ENCODE data around the gene KIFC1.
A peak's percentile ranks its signal among the peaks of the same experiment; 100 is the strongest.
"Not testable (repeated sequence)": the region's sequence is repeated elsewhere in the genome, so short reads cannot be mapped to it uniquely, and the experiment has no call there.

The KIFC1 gene

DNA sequence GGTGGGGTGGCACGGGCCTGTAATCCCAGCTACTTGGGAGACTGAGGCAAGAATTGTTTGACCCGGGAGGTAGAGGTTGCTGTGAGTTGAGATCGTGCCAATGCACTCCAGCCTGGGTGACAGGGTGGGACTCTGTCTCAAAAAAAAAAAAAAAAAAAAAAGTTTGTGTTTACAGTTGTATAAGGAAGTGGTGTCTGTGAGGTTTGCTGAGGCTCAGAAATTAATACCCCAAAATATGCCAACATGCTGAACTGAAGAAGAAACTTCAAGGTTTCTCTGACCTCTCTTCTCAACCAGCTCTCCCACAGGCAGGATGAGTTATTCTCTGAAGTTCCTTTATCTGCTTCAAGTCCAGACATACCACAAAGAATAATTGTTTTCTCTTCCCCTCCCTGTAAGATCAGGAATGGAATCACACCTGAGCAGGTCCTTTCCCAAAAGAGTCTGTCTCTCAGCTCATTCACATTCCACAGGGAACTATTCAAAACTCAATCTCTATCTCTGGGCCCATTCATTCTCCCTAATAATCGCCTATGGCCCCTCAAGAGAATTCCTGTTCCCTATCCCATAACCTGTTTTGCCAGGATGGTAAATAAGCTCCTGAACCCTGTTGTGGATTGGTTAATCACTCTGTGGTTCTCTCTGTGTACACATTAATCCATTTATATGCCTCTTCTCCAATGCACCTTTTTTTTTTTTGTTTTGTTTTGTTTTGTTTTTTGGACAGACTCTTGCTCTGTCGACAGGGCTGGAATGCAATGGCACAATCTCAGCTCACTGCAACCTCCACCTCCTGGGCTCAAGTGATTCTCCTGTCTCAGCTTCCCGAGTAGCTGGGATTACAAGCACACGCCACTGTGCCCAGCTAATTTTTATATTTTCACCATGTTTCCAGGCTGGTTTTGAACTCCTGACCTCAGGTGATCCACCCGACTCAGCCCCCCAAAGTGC is 17.4 kb upstream of the KIFC1 start:
- DNase-seq, result no peak

GRCh38 chr6:33375143-33375671 is 16.4 kb upstream of the KIFC1 start:
- DNase-seq, result no peak

DNA sequence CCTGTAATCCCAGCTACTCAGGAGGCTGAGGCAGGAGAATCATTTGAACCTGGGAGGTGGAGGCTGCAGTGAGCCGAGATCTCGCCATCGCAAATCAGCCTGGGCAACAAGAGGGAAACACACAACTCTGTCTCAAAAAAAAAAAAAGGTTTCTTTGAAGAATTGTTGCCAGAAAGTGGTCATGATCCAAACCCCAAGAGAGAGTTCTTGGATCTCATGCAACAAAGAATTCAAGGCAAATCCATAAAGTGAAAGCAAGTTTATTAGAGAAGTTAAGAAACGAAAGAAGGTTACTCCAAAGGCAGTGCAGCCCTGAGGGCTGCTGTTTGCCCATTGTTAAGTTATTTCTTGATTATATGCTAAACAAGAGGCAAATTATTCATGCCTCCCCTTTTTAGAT is 14.5 kb upstream of the KIFC1 start:
- DNase-seq, result no peak

GRCh38 chr6:33379184-33379583 is 12.4 kb upstream of the KIFC1 start:
- DNase-seq, result not testable (repeated sequence)

DNA sequence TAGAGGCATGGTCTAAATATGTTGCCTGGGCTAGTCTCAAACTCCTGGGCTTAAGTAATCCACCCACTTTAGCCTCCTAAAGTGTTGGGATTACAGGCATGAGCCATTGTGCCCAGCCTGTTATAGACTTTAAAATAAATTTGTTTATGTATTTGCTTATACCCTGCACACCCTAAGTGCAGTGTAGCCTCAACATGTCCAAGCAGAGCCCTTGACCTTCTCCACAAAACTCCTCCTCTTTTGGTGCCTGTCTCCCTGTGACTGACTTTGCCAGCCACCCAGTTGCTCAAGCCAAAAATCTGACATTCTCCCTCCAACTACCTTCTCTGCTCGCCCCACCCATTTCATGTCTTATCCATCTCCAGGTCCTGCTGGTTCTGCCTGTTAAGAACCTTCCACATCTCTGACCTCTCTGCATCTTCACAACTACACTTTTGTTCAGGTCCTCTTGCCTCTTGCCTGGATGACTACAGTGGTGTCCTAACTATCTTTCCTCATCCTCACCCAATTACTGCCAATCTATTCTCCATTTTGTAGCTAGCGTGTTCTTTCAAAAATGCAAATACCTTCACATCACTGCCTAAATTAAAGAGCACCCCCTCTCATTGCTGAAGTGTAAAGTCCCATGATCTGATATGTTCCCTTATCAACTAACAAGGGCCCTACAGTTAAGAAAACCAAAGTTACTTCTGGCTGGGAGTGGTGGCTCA is 11.2 kb upstream of the KIFC1 start:
- no peak for DNase-seq

DNA sequence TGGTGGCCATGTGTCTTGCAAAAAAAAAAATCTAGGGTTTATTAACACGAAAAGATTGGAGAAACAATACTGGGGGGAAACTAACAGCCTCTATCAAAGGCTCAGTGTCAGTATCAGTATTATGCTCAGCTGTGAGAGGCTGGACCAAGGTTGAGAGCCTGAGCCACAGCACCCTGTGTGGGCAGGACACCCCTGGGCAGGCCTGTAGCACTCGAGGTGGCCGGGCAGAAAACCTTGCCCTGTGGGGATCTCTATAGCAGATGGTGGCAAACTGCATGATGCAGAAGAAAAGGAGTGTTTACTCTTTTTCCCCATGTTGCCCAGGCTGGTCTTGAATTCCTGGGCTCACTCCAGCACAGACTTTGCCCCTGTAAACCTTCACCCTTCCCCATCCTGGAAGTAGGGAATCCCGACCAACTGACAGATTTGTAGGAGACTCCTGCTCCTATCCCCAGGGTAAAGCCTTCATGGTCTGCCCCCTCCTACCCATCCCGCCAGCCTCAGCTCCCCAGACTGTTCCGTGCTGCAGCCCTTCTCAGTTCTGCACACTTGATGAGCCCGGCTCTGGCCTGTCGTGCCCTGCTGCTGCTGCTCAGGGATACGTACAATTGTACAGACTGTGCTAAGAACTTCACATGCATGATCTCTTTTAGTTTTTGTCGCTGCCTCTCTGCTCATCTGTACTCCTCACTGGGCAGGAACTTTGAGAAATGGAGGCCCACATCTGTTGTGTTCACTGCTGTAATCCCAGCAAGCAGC is 8.0 kb upstream of the KIFC1 start:
- DNase-seq, result no peak

DNA sequence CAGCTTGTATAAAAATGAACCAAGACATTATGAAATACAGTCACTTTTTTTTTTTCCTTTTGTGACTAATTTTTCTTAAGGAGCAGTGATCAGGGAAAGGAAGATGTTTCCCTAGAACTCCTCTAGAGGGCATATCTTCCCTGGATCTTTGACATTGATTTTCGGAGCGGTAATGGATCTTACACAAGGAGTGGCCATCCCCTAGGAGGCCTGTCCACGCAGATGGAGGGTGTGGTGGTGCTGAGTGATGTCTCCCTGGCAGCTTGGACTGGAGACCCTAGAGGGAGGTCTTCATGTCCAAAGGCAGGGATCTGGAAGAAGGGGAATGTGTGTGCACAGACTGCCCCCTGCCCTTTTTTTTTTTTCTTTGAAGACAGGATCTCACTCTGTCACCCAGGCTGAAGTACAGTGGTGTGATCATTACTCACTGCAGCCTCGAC is 7.0 kb upstream of the KIFC1 start:
- no peak for DNase-seq

DNA sequence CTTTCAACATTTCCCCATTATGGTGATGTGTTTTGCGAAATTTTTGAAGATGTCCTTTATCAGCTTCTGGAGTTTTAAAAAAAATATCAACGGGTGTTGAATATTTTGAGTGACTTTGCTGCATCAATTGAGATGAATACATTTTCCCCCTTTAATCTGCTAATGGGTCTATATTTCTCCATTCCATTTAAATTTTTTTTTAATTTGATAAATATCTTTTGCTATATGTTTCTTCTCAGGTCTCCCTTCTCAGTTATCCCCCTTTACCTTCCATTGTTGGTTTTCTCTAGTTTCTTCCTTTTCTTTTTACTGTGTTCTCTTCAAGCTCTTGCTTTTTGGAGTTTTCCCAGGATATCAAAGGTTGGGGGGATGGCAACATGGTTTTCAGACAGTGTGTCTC is 1.4 kb upstream of the KIFC1 start:
- DNase-seq, result no peak

DNA sequence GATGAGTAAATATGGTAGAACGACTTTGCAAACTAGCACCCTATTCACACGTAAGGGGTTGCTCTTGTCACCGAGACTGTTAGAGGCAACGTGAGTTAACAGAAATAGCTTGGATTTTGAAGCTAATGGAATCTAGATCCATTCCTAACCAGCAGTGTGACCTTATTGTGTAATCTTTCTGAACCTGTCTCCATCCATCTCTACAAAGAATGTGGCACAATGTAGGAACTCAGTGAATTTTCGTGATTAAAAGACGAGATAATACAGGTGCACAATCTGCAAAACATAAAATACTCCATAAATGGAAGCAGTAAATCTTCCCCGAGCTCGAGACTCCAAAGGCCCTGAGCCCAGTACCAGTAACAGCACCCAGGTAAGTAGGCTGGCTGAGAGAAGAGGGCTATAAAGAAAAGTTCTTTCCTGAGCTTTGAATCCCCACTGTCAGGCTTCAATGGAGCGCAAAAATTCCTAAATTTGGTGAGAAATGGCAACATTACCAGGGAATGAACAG is 801 bp upstream of the KIFC1 start:
- no peak for DNase-seq

DNA sequence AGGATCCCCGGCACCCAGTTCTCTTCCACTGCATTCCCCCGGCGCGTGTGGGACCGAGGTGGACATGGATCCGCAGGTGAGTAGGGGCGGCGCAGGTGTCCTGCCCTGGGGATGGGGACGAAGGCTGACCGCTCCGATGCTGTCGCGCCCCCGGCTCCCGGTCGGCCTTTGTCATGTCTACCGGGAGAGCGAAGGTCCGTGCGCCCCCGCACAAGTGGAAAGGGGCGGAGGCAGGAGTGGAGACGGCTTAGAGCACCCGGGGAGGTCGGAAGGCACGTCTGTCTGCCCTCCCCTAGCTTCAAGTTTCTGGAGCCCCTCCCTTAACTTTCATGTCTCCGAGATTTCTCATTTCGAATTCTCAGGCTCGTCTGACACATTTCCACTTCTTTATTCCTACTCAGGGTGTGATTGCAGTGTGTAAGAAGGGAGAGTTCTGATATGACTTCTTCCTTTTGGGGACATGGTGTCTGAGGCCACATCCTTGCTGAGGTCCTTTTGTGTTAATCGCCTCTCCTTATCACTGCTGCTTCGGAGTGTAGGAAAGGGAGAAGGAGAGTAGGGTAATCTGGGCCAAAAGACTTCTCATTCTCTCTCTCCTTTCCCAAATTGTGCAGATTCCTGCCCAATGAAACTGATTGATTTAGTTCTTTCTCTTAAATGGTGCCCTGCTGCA is 435 bp downstream of the KIFC1 start:
- DNase-seq, result no peak

GRCh38 chr6:33392595-33392948 is 949 bp downstream of the KIFC1 start:
- DNase-seq, result no peak

DNA sequence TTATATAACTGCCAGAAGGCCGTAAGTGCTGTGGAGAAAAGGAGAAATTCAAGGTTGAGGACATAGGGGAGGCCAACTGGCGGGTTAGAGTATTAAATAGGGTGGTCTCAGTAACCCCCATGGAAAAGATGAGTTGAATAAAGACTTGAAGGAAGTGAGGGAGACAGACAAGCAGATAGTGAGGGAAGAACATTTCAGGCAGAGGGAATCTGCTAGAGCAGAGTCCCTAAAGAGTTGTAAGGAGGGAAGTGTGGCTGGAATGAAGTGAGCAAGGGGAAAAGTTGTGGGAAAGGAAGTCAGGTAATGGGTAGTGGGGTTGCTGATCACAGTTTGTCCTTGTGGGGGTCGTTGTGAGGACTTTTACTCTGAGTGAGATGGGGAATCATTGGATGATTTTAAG is 1.4 kb downstream of the KIFC1 start:
- no peak for DNase-seq

- no peak for DNase-seq
These were observed 5.9 kb downstream of the KIFC1 start for GRCh38 chr6:33397541-33397940.

GRCh38 chr6:33398601-33399000 is 7.0 kb downstream of the KIFC1 start:
- not testable (repeated sequence) for DNase-seq

DNA sequence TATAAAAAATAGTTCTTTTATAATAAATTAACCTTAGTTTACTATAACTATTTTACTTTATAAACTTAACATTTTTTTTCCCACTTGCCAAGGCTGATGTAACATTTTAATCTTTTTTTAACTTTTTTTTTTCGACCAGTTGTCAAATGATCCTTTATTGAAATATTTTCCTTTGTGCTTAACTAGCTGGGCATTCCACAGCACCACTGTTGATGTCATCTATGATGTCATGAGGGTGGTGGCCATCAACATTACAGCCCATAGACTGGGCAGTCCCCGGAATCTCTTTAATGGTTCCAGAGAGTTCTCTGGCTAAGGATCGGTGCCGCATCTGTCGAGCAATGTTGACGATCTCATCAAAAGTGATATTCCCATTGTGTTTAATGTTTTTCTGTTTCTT is 8.3 kb downstream of the KIFC1 start:
- DNase-seq, result not testable (repeated sequence)

DNA sequence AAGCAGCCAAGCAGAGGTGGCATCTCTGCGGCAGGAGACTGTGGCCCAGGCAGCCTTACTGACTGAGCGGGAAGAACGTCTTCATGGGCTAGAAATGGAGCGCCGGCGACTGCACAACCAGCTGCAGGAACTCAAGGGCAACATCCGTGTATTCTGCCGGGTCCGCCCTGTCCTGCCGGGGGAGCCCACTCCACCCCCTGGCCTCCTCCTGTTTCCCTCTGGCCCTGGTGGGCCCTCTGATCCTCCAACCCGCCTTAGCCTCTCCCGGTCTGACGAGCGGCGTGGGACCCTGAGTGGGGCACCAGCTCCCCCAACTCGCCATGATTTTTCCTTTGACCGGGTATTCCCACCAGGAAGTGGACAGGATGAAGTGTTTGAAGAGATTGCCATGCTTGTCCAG is 13.3 kb downstream of the KIFC1 start:
- no peak for DNase-seq

DNA sequence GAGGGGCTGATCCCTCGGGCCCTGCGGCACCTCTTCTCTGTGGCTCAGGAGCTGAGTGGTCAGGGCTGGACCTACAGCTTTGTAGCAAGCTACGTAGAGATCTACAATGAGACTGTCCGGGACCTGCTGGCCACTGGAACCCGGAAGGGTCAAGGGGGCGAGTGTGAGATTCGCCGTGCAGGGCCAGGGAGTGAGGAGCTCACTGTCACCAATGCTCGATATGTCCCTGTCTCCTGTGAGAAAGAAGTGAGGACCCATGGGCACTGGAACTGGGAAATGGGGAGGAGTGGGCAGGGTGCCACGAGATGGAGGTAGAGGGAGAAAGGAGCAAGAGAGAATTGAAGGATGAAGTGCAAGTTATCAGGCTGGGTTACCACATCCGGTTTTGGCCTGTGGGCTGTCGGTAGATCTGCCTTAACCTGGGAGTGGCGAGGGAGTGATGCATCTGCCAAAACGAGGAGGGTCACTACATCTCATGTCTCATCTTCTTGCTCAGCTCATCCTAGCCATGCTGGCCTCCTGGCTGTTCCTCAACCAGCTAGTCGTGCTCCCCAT is 13.8 kb downstream of the KIFC1 start:
- DNase-seq, result no peak

- DNase-seq, result no peak
These were observed 14.5 kb downstream of the KIFC1 start for GRCh38 chr6:33406126-33406525.

GRCh38 chr6:33407132-33407718 is 15.6 kb downstream of the KIFC1 start:
- no peak for DNase-seq

- DNase-seq, result peak; percentile 97
These were observed 18.6 kb downstream of the KIFC1 start for GRCh38 chr6:33410050-33410710.
